GM12878 (cell line): ENCODE results near the gene GPC6. TPM values are rescaled to one million over a fixed set of nuclear protein-coding genes. Genes with fewer than 3 reads are reported as not detected.

Source experiments
- ATAC-seq: fragments of 200-7000 bp; cut with Tn5 transposase; 3 replicates; pipeline ENCODE4 v1.9.1; 2020; ENCODE audit warnings: mild to moderate bottlenecking, moderate library complexity
- BruUV-seq: library from RNA; stranded (reverse); fragments of 400-500 nt; replicated peaks from 2 replicates; lab custom pipeline; 2021; lab: Mats Ljungman, UMichigan
- CTCF ChIA-PET: fragments of 300-600 bp; sonication (Branson Sonifier 250); formaldehyde crosslinking; extraction: SDS; loops from one replicate; lab custom pipeline; 2021; ENCODE audit warnings: inconsistent platforms; lab: Yijun Ruan, JAX
- POLR2A ChIA-PET: fragments of 350-600 bp; formaldehyde crosslinking; extraction: SDS; loops from one replicate; lab custom pipeline; 2021; ENCODE audit warnings: inconsistent platforms; lab: Charles Lee
- RAD21 ChIA-PET: fragments of 300-600 bp; sonication (Branson Sonifier 250); formaldehyde crosslinking; loops from one replicate; lab custom pipeline; 2023; ENCODE audit warnings: antibody characterized with exemption; ENCODE audit not compliant: unreplicated experiment; lab: Charles Lee
- SMC1A ChIA-PET: fragments of 300-600 bp; sonication (Branson Sonifier 250); formaldehyde crosslinking; loops from one replicate; lab custom pipeline; 2023; ENCODE audit not compliant: unreplicated experiment, uncharacterized antibody; lab: Charles Lee
- DNase-seq: peaks from one replicate; pipeline ENCODE4 v3.0.0-alpha.2; 2011; ENCODE audit warnings: low read depth, low spot score
- FAIRE-seq: peaks from 3 replicates; lab custom pipeline; 2011; peaks lifted over from hg19 to GRCh38; lab: Jason Lieb, UNC
- H2AFZ ChIP-seq: 2 replicates; pipeline ENCODE4 v1.6.0; 2011; ENCODE audit warnings: low read depth, low read length, control low read depth; ENCODE audit not compliant: control insufficient read depth
- H3K27ac ChIP-seq: 2 replicates; pipeline ENCODE4 v1.5.1; 2011; ENCODE audit warnings: control low read depth; ENCODE audit not compliant: control insufficient read depth, insufficient read depth
- H3K27me3 ChIP-seq, 2 experiments: replicated peaks in 1 of 2; 2 replicates each; pipeline versions ENCODE4 v1.6.0 to v1.6.1; 2011; ENCODE audit warnings: low read length in 1 of 2; ENCODE audit not compliant: control insufficient read depth in 2 of 2, insufficient read depth in 2 of 2
- H3K36me3 ChIP-seq, 2 experiments: 2 replicates each; pipeline ENCODE4 v1.5.1; 2011; ENCODE audit warnings: low read length in 1 of 2; ENCODE audit not compliant: control insufficient read depth in 2 of 2, insufficient read depth in 2 of 2
- H3K4me1 ChIP-seq: 2 replicates; pipeline ENCODE4 v1.6.1; 2011; ENCODE audit warnings: mild to moderate bottlenecking, low read length, moderate library complexity, mixed read lengths; ENCODE audit not compliant: control insufficient read depth, insufficient read depth
- H3K4me2 ChIP-seq: 2 replicates; pipeline ENCODE4 v1.6.0; 2011; ENCODE audit warnings: control low read depth; ENCODE audit not compliant: control insufficient read depth, insufficient read depth
- H3K4me3 ChIP-seq: fragments of 200-600 bp; sonication (generic); 2 replicates; pipeline ENCODE4 v1.5.1; 2016
- H3K79me2 ChIP-seq: 2 replicates; pipeline ENCODE4 v1.6.0; 2011; ENCODE audit warnings: low read length; ENCODE audit not compliant: control insufficient read depth, insufficient read depth
- H3K9ac ChIP-seq: 2 replicates; pipeline ENCODE4 v1.8.0; 2011; ENCODE audit warnings: low read length, control low read depth, mixed read lengths; ENCODE audit not compliant: control insufficient read depth, insufficient read depth
- H3K9me3 ChIP-seq: replicated peaks from 3 replicates; pipeline ENCODE4 v1.5.1; 2011; ENCODE audit warnings: mild to moderate bottlenecking, low read length; ENCODE audit not compliant: control insufficient read depth, insufficient read depth
- H4K20me1 ChIP-seq: 2 replicates; pipeline ENCODE4 v1.6.0; 2011; ENCODE audit not compliant: control insufficient read depth, insufficient read depth
- ATF7 ChIP-seq: fragments of 450-650 bp; IDR thresholded peaks from 2 replicates; pipeline ENCODE4 v1.6.1; 2016; ENCODE audit warnings: low read depth, mild to moderate bottlenecking
- CBX5 ChIP-seq: sonication (generic); IDR thresholded peaks from 2 replicates; pipeline ENCODE4 v1.6.1; 2016; ENCODE audit warnings: low read depth, moderate library complexity, mild to moderate bottlenecking, inconsistent platforms
- CEBPB ChIP-seq, 2 experiments: fragments of 150-350 bp in 1 of 2; IDR thresholded peaks; 2 replicates each; pipeline ENCODE4 v1.6.1; 2012 to 2014; ENCODE audit warnings: low read depth in 2 of 2, low read length in 2 of 2, borderline replicate concordance in 1 of 2, inconsistent platforms in 1 of 2
- CHD1 ChIP-seq: IDR thresholded peaks from 2 replicates; pipeline ENCODE4 v1.6.1; 2012; ENCODE audit warnings: low read depth, low read length, improper control_type of control experiment
- E4F1 ChIP-seq: fragments of 450-650 bp; IDR thresholded peaks from 2 replicates; pipeline ENCODE4 v1.6.1; 2018; ENCODE audit warnings: borderline replicate concordance, mild to moderate bottlenecking; ENCODE audit not compliant: partially characterized antibody
- ETV6 ChIP-seq, 2 experiments: fragments of 450-650 bp in 1 of 2; IDR thresholded peaks in 1 of 2; conservative IDR thresholded peaks in 1 of 2; 2 replicates each; pipeline ENCODE4 v1.6.1; 2014; ENCODE audit warnings: antibody characterized with exemption in 1 of 2, borderline replicate concordance in 1 of 2, low read depth in 1 of 2, mild to moderate bottlenecking in 1 of 2, moderate library complexity in 1 of 2
- MAX ChIP-seq: IDR thresholded peaks from 2 replicates; pipeline ENCODE4 v1.6.1; 2012; ENCODE audit warnings: low read depth, low read length, improper control_type of control experiment
- PAX8 ChIP-seq: fragments of 450-650 bp; IDR thresholded peaks from 2 replicates; pipeline ENCODE4 v1.6.1; 2017; ENCODE audit warnings: mild to moderate bottlenecking, moderate library complexity
- SMC3 ChIP-seq: IDR thresholded peaks from 2 replicates; pipeline ENCODE4 v1.6.1; 2011; ENCODE audit warnings: low read length, improper control_type of control experiment, borderline replicate concordance
- SPI1 ChIP-seq: IDR thresholded peaks from 2 replicates; pipeline ENCODE4 v1.6.1; 2011; ENCODE audit warnings: low read depth, mild to moderate bottlenecking, low read length, moderate library complexity, borderline replicate concordance; ENCODE audit not compliant: insufficient read depth
- TBL1XR1 ChIP-seq: IDR thresholded peaks from 2 replicates; pipeline ENCODE4 v1.6.1; 2012; ENCODE audit warnings: low read depth, low read length, improper control_type of control experiment
- WGBS: methylation state at CpG from one replicate; pipeline ENCODE4 v1.1.6; 2016; ENCODE audit warnings: low lambda C conversion rate; ENCODE audit not compliant: insufficient replicate concordance, insufficient coverage; ENCODE audit errors: missing lambda C conversion rate; 5-methylcytosine and 5-hydroxymethylcytosine counted together
- in situ Hi-C: fragments of 300-500 bp; cut with MboI; formaldehyde crosslinking; loops from 9 replicates; pipeline ENCODE4 v1.14.3; 2018; ENCODE audit warnings: mixed read lengths
- intact Hi-C: fragments of 100-400 bp; cut with micrococcal nuclease; formaldehyde crosslinking; loops from one replicate; pipeline ENCODE4 v1.14.2; 2022; ENCODE audit not compliant: unreplicated experiment
- polyA plus RNA-seq, 11 experiments: library from polyadenylated mRNA; depleted of rRNA in 4 of 11; unstranded in 6 of 11; stranded (reverse) in 5 of 11; fragments of >200 nt; fragmentation: Nextera tagmentation in 4 of 11; fragmentation: Illumina TruSeq in 1 of 11; extraction: Ambion mirVana in 4 of 11; extraction: Trizol in 1 of 11; gene quantifications; 1 replicate in 1 of 11; 2 replicates in 10 of 11; pipeline versions ENCODE4 v1.2.1 to v1.2.3, GENCODE V29; 2011 to 2016; ENCODE audit warnings: inconsistent platforms in 2 of 11, missing spikeins in 2 of 11, low read depth in 1 of 11
- total RNA-seq, 4 experiments: library from RNA; depleted of rRNA in 3 of 4; stranded (reverse); fragments of >200 nt in 3 of 4; fragmentation: Illumina TruSeq in 1 of 4; extraction: Trizol in 1 of 4; gene quantifications; 2 replicates each; pipeline versions ENCODE4 v1.2.1 to v1.2.3, GENCODE V29; 2013 to 2021
- TF ChIP-seq, protein P1 (sequence below): fragments of 450-650 bp; conservative IDR thresholded peaks from 2 replicates; pipeline ENCODE4 v1.6.1; 2017; ENCODE audit warnings: mild to moderate bottlenecking, moderate library complexity
- TF ChIP-seq, protein P2 (sequence below): fragments of 450-650 bp; IDR thresholded peaks from 2 replicates; pipeline ENCODE4 v1.6.1; 2017; ENCODE audit warnings: antibody characterized with exemption, mild to moderate bottlenecking, moderate library complexity

GPC6 gene
- total and polyA plus RNA-seq, 10 of the 15 experiments (the other 5 are each of a cell fraction or from before 2014, with no cell fraction given): 0.03 to 0.04 (median 0.03) TPM; not detected in 7

DNA sequence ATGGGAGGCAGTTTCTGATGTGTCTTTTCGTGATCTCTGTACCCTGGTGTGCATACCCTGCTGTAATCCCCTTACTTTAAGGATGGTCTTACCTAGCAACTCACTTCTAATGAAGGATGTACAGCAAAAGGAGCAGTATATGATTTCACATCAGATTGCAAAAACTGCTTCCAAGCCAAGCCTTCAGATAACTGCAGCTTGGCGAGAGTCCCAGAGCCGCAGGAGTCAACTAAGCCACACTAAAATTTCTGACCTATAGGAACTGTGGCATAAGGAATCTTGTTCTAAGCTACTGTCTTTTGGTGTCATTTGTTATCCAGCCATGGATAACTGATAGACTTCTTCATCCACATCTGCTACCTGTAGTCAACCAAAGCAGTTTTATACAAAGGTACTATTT, 496.7 kb downstream of the GPC6 start (continued):
- TF ChIP-seq MAX: no peak
- no peak for TF ChIP-seq TBL1XR1
- TF ChIP-seq, protein P1, sequence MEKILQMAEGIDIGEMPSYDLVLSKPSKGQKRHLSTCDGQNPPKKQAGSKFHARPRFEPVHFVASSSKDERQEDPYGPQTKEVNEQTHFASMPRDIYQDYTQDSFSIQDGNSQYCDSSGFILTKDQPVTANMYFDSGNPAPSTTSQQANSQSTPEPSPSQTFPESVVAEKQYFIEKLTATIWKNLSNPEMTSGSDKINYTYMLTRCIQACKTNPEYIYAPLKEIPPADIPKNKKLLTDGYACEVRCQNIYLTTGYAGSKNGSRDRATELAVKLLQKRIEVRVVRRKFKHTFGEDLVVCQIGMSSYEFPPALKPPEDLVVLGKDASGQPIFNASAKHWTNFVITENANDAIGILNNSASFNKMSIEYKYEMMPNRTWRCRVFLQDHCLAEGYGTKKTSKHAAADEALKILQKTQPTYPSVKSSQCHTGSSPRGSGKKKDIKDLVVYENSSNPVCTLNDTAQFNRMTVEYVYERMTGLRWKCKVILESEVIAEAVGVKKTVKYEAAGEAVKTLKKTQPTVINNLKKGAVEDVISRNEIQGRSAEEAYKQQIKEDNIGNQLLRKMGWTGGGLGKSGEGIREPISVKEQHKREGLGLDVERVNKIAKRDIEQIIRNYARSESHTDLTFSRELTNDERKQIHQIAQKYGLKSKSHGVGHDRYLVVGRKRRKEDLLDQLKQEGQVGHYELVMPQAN: no peak
- TF ChIP-seq CBX5: no peak
- no peak for TF ChIP-seq SMC3
- TF ChIP-seq, all 136 proteins: peak for 0

DNA sequence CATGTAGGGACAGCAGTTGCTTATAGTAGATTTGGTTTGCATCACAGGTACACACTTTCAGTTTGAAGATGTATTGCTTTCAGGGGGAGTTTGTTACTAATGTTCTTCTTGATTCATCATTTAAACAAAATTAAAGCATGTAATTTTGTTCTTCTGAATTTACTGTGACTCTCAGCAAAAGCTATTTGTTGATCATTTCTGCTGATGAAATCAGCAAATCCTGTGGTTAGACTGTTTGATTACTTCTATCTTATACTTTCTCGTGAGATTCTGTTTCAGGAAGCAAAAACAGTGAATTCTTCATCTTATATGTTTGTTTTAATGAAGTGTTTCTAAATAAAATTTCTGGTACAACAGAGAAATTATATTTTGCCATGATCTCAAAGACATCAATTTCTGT, 497.6 kb downstream of the GPC6 start:
- intact Hi-C loops (no loop called here), in situ Hi-C loops (no loop called here)
- FAIRE-seq (no peak), DNase-seq (no peak), ATAC-seq (no peak)
- Histone ChIP-seq H4K20me1 (no peaks in the 10 kb centered on the region), H3K9ac (no peak overlapping the region), H3K9me3 (no peaks in the 10 kb centered on the region), H3K4me3 (no peak overlapping the region), H3K4me2 (no peak overlapping the region), H3K79me2 (no peaks in the 10 kb centered on the region), H3K36me3 (no peaks in the 10 kb centered on the region), H2AFZ (no peak overlapping the region), H3K27ac (no peak overlapping the region), H3K4me1 (no peaks in the 10 kb centered on the region), H3K27me3 (no peaks in the 10 kb centered on the region)
- SMC1A ChIA-PET: interaction anchor here (0.8 kb wide), 1 partner anchor 14 kb away, joined by 3 read pairs; no protein-coding TSS in a partner anchor
- RAD21 ChIA-PET: no interaction called here
- WGBS: 0% methylated on average over 1 of the region's 1 CpG
- CTCF ChIA-PET: no interaction called here
- BruUV-seq: no TSS peak
- POLR2A ChIA-PET: no interaction called here
- no peak for TF ChIP-seq CHD1
- TF ChIP-seq PAX8: no peak
- TF ChIP-seq, protein P2, sequence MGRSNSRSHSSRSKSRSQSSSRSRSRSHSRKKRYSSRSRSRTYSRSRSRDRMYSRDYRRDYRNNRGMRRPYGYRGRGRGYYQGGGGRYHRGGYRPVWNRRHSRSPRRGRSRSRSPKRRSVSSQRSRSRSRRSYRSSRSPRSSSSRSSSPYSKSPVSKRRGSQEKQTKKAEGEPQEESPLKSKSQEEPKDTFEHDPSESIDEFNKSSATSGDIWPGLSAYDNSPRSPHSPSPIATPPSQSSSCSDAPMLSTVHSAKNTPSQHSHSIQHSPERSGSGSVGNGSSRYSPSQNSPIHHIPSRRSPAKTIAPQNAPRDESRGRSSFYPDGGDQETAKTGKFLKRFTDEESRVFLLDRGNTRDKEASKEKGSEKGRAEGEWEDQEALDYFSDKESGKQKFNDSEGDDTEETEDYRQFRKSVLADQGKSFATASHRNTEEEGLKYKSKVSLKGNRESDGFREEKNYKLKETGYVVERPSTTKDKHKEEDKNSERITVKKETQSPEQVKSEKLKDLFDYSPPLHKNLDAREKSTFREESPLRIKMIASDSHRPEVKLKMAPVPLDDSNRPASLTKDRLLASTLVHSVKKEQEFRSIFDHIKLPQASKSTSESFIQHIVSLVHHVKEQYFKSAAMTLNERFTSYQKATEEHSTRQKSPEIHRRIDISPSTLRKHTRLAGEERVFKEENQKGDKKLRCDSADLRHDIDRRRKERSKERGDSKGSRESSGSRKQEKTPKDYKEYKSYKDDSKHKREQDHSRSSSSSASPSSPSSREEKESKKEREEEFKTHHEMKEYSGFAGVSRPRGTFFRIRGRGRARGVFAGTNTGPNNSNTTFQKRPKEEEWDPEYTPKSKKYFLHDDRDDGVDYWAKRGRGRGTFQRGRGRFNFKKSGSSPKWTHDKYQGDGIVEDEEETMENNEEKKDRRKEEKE: no peak
- no peak for TF ChIP-seq CEBPB (IDR thresholded peaks at IDR 0.05; ENCODE audit: borderline replicate concordance in 1 of 2, low read depth in 2 of 2, low read length in 2 of 2)
- TF ChIP-seq E4F1: no peak
- TF ChIP-seq ATF7: no peak
- TF ChIP-seq SPI1: no peak
- TF ChIP-seq ETV6 (conservative IDR thresholded peaks at IDR 0.05 in 1 of 2, IDR thresholded peaks at IDR 0.05 in 1 of 2; ENCODE audit: borderline replicate concordance in 1 of 2, low read depth in 1 of 2): no peak
